Measurements from ENCODE around the gene C1orf21.

DNA sequence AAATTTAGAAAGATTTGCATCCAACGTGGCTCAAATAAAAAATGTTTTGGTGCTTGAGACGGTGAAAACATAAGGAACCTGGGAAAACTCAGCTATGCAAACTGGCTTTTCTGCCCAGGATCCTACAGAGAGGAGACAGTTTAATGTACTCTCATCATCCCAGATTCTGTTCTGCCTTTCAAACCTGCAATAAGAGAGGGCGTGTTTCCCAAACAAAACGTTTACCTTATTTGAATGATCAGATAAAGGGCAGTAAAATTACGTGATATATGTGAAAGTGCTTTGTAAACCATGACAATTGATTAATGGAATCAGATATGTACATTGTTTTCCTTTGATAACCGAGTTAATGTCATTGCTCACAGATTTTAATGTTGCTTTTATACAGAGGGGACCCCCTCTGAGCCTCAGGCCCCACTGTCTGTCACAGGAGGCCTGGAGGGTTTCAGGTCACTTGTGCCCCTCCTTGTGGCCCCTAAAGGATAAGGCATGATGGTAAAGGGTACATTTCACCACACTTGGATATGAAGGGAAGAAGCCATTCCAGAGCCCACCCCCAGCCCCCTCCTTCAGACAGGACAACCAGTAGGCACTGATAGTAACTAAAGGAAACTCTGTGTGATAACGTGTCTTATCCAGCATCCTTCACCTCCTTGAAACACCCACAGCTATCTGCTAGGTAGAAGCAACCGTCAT, 210.3 kb downstream of the C1orf21 start:
- no peak for TF ChIP-seq EZH2 (IDR thresholded peaks at IDR 0.05)
- TF ChIP-seq POLR2AphosphoS5 (IDR thresholded peaks at IDR 0.05; ENCODE audit: borderline replicate concordance, low read depth, low read length) = no peak
